Activated CD8-positive, alpha-beta memory T cell treated with anti-CD3 and anti-CD28 coated beads, Interleukin-2, amount 50 U/mL, for 4 hours (primary cell): ENCODE data around the gene SOWAHB.

Experiments
- DNase-seq: peaks from one replicate; pipeline ENCODE4 v3.0.0-alpha.2; 2020

The SOWAHB gene, protein sequence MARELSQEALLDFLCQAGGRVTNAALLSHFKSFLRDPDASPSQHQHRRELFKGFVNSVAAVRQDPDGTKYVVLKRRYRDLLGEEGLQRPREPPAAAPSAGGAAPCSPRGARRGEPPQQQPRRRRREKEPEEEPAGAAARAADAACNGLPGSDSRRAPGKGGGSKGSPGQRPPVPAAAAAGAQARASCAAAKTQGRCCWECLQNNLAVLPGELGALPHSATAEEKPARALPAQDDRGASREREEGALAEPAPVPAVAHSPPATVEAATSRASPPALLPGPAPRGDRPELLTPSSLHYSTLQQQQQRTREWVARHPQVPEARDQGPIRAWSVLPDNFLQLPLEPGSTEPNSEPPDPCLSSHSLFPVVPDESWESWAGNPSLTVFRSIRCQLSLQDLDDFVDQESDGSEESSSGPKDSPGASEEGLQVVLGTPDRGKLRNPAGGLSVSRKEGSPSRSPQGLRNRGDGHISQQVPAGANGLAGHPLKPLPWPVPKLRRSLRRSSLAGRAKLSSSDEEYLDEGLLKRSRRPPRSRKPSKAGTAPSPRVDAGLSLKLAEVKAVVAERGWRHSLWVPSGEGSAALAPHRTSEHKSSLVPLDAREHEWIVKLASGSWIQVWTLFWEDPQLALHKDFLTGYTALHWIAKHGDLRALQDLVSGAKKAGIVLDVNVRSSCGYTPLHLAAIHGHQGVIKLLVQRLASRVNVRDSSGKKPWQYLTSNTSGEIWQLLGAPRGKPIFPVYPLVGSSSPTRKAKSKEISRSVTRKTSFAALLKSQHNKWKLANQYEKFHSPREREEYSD

DNA sequence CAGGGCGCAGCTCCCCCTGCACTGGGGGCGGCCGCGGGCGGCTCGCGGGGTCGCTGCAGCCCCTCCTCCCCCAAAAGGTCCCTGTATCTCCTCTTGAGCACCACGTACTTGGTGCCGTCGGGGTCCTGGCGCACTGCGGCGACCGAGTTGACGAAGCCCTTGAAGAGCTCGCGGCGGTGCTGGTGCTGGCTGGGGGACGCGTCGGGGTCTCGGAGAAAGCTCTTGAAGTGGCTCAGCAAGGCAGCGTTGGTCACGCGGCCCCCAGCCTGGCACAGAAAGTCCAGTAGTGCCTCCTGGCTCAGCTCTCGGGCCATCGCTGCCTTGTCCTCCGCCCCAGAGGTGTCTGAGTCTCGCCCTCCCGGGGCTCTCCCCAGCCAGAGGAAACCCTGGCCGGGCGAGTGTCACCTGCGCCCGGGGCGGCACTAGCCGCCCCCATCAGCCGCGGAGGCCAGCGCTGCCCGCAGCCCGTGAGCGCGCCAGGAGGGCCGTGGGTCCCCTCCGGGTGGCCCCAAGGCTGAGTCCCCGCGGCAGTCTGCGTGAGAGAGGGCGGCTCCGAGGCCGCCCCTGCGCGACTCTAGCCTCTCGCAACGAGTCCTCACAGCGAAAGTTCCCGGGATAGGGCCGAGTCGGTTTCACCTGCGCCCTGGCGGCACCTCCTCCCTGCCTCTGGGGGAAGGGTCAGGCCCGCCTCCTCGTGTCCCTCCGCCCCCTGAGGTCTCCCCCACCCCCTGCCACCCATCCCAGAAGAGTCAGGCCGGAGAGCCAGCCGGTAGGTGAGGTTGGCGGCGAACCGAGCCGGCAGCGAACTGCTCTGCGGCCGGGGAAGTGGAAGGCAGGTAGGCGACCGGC lies at the start of gene SOWAHB:
TSS of gene SOWAHB (minus strand) at position 609 of the 849 bp plus-strand sequence. CDS start at position 314, 295 bp downstream.
- DNase-seq: peak; percentile 42

DNA sequence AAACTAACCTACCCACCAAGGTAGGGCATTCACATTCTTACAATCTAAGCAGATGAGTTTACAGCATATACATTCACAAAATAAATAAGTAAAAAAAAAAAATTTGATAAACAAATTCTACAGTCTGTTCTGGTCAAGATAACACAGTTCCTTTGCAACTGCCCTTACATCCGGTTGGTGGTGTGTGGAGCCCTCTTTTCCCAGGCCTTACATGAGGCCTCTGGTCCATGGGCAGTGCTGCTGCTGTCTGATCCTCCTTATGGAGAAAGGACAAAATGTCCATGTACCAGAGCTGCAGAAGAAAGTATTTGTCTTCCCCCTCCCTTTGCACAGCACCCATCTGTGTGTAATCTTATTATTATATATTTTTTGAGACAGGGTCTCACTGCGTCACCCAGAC lies 49.4 kb upstream of the SOWAHB start:
- DNase-seq: no peak

DNA sequence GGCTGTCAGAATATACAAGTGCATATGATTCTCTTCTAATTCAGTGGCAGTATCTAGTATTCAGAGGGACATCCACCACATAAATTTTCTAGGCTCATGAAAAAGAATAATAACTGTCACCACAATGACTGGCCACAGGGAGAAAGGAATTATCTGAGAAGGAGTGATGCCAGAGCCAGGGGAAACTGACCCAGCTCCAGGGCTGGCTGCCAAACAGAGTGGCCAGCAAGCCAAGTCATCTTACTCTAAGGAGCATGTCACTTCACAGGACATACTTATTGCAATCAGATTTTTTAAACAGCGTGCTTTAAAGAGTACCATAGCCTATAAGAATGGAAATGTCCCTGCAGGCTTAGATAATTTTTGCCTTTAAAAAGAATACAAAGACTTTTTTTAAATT lies 45.8 kb upstream of the SOWAHB start:
- DNase-seq: no peak

DNA sequence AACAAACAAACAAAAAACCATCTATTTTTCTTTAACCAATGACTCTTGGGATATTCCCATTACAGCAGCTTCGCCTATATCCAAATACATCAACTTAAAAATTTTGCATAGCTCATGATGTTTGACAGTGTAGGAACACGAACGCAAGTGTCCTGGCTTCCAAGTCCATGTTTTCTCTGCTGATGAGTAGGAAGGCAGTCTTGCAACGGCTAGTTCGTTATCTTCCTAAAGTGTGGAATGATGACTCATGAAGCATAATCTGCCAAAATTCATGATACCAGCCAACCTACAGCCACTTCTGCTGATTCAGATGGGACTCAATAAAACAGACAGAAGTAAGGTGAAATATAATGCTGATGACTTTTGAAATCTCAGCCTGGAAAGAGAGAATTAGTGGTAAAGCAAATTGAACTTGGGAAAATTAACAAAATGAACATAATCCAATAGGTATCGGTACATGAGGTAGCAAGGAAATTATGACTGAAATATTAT lies 45.2 kb upstream of the SOWAHB start:
- no peak for DNase-seq

DNA sequence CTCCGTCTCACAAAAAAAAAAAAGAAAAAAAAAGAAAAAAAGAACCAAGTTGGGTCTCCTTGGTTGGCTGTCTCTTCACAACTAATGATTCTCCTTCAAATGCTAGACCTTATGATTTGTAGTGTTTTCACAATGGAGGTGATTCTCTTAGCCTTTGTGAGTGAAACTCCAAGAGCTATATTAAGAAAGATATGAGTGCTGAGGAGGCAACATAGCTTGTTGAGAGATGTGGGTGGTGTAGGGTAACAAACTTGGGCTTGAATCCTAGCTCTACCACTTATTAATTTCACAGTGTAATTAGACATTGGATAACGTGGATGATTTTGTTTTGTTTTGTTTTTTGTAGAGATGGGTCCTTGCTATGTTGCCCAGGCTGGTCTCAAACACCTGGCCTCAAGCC lies 41.2 kb upstream of the SOWAHB start:
- DNase-seq: no peak

DNA sequence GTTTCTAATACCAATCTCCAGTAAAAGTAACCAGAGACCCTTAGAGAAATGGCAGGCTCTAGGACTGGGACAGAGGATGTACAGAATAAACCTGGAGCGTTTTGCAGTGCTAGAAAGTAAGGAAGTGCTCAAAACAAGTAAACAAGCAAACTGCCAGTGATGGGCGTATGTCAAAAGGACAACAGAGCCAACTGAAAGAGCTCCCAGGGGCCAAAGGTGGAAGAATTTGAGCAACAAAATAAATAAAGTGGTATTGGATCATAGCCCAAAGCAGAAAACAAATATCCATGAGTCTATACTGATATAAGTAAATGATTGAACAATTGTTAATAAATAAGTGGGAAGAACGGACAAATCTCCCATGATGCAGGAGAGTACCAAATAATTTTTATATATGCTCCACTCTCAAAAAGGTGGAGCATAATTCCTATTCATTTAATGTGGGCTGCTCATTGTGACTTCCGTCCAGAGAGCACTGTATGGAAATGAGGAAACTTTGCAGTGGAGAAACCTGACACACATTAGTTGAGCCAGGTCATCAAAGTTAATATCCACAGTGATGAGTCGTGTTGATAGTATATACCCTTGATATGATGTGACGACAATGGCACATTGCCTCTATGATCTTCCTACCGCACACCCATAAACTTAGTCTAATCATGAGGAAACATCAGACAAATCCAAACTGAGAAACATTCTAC lies 33.8 kb upstream of the SOWAHB start:
- no peak for DNase-seq

DNA sequence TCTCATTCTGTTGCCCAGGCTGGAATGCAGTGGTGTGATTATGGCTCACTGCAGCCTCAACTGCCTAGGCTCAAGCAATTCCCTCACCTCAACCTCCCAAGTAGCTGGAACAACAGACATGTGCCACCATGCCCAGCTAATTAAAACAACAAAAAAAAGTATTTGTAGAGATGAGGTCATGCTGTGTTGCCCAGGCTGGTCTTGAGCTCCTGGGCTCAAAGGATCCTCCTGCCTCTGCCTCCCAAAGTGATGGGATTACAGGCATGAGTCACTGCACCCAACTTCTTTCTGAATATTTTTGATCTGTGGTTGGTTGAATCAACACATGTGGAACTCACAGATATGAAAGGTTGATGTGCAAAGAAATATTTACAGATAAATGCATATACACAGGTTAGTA lies 33.1 kb upstream of the SOWAHB start:
- DNase-seq: no peak

DNA sequence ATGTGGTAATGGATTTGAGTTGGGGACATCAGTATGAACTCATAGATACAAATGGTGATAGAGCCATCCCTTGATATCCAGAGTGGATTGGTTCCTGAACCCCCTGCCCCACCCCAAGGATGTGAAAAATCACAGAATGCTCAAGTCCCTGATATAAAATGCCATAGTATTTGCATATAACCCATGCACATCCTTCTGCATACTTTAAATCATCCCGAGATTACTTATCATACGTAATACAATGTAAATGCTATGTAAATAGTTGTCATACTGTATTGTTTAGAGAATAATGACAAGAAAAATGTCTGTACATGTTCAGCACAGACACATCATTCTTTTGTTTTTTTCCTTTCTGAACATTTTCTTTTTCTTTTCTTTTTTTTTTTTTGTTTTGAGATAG lies 32.7 kb upstream of the SOWAHB start:
- DNase-seq: no peak

DNA sequence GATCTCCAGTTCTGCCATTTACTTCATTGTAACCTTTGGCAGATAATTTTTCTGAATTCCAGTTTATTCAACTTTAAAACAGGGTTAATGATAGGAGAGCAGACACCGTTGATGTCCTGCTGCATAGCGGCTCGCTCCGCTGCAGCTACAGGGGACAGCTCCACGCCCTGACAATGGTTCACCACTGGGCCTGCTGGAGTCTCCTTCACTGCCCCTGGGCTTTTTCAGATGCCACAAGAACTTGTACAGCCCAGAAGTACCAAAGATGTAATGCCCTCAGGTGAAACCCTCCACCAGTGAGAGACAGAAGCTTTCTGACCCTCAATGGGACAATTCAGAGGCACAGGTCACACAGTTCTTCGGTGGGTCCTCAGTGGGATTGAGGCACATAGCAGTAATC lies 28.9 kb upstream of the SOWAHB start:
- DNase-seq: no peak

DNA sequence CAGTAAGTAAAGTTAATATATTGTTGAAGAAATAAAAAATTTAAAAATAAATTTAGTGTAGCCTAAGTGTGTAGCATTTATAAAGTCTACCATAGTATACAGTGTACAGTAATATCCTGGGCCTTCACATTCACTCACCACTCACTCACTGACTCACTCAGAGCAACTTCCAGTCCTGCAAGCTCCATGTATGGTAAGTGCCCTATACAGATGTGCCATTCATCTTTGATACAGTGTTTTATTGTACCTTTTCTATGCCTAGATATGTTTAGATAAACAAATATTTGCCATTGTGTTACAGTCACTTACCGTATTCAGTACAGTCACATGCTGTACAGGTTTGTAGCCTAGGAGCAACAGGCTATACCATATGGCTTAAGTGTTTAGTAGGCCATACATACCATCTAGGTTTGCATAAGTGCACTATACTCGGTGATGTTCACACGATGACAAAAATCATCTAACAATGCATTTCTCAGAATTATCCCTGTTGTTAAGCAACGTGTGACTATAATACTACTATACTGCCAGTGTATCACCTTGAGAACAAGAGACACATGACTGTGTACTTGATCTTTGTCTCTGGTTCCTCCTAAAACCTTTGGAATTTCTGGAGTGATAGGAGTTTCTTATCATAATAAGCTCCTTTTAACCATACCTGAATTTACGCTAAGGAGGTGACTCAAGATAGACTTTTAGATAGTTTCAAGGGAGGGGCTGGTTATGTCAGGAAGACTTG lies 25.8 kb upstream of the SOWAHB start:
- DNase-seq: no peak

DNA sequence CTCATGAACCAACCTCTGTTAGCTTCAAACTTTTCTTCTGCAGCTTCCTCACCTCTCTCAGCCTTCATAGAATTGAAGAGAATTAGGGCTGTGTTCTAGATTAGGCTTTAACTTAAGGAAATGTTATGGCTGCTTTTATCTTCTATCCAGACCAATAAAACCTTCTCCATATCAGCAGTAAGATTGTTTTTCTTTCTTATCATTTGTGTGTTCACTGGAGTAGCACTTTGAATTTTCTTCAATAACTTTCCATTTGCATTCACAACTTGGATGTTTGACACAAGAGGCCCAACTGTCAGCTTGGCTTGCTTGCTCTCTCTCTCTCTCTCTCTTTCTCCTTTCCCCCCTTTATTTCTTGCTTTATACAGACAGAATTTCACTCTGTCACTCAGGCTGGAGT lies 22.8 kb upstream of the SOWAHB start:
- DNase-seq: no peak

DNA sequence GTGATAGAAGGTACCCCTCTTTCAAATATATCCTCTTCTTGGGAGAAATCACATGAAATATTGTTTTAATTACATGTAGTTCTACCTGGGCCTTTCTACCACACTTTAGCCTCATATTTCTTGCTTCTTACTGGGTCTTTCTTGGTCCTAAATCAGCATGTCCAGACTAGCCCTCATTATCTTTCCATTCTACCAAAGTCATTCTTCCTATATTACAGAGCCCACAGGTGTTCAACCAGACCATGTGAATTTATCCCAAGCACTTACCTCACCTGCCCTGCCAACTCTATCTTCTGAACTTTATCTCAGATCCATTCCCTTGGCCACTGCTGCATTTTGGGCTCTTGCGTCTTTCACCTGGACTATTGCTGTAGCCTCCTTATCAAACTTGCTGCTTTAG lies 11.8 kb upstream of the SOWAHB start:
- DNase-seq: no peak

DNA sequence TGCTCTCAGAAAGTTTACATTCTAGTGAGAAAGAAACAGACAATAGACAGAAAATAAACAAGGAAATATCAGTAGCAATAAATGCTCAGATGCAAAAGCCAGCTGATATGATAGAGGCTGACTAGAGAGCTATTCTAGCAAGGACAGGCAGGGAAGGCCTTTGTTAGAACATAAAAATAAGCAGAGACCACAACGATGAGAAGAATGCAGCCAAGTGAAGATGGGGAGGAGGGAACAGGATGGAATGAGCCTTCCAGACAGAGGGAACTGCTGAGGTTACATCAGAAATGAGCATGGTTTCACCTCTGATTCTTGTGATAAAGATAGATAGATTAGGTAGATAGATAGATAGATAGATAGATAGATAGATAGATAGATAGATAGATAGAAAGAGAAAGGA lies 7.6 kb upstream of the SOWAHB start:
- no peak for DNase-seq

DNA sequence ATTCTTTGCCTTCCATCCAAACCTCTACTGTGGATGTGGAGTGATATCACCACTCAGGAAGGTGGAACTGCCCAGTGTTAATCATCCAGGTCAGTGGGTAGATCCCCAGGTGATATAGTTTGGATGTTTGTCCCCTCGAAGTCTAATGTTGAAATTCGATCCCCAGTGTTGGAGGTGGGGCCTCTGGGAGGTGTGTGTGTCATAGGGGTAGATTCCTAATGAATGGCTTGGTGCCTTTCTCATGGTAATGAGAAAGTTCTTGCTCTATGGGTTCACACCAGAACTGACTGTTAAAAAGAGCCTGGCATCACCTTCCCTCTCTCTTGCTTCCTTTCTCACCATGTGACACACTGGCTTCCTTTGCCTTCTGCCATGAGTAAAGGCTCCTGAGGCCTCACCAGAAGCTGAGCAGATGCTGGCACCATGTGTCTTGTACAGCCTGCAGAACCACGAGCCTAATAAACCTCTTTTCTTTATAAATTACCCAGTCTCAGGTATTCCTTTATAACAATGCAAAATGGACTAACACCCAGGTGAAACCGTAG lies 6.8 kb upstream of the SOWAHB start:
- no peak for DNase-seq

DNA sequence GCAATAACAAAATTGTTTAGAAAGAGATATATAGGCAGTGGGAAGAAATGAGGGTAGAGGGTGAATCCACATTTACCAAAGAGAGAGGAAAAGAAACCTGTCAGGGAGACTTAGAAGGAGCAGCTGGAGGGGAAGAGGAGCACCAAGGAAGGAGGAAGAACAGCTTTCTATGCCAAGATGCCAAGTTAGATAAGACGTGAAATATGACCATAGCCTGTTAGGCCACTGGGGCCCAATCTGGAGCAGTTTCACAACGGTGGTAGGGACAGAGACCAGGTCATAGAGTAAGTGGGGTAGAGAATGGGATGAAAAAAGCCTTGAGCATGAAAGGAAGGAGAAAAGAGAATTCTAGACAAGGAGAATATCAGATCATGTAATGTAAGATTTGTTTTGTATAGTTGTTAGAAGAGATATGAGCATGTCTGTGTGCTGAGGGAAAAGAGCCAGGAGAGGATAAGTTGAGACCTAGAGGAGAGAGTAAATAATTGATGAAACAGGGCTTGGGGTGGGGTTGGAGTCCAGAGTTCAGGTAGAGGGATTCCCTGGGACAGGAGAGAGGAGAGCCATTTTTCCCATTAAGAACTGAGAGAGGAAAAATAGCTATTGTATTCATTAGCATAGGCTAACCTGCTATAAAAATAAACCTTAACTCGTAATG lies 4.4 kb upstream of the SOWAHB start:
- no peak for DNase-seq

DNA sequence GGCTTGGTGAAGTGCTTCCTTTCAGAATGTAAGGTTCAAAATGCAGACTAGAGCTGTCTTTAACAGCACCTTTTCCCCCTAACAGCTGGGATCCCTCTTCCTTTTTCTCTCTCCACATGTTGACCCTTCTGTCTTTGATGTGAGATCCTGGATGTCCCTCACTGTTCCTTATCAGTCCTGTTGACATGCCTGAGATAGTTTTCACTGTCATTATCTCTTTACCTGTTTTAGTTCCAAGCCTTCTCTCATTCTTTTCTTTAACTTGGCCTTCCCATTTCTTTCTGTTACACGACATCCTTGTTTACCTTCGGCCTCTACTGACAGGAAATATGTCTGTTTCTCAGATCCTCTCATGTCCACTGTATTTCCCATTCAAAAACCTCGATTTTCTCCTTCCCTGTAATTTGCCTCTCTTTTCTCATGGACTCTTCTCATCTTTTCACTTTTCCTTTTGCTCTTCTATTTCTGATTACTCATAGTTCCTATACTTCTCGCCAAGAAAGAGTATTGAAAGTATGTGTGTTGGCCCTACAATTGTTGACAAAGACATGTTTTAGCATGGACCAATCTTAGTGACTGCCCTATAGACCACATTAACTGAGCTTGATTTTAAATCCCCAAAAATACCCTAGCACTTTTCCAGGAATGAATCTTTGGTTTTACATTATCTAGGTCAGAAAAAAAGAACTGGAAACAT lies 1.2 kb upstream of the SOWAHB start:
- no peak for DNase-seq

DNA sequence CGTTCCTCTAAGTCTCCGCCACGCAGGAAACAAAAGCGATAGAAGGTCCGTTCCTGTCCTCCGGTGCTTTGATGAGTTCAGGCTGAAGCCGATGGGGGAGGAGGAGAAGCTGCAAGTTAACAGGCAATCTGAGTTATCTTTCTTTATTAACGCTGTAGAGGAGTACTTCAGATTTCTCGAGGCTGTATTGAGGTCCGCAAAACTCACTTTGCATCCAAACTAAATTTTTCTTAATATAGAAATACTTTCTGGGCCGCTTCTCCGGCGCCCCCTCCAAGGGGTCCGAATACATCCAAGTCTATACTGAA lies 395 bp upstream of the SOWAHB start:
- DNase-seq: no peak

DNA sequence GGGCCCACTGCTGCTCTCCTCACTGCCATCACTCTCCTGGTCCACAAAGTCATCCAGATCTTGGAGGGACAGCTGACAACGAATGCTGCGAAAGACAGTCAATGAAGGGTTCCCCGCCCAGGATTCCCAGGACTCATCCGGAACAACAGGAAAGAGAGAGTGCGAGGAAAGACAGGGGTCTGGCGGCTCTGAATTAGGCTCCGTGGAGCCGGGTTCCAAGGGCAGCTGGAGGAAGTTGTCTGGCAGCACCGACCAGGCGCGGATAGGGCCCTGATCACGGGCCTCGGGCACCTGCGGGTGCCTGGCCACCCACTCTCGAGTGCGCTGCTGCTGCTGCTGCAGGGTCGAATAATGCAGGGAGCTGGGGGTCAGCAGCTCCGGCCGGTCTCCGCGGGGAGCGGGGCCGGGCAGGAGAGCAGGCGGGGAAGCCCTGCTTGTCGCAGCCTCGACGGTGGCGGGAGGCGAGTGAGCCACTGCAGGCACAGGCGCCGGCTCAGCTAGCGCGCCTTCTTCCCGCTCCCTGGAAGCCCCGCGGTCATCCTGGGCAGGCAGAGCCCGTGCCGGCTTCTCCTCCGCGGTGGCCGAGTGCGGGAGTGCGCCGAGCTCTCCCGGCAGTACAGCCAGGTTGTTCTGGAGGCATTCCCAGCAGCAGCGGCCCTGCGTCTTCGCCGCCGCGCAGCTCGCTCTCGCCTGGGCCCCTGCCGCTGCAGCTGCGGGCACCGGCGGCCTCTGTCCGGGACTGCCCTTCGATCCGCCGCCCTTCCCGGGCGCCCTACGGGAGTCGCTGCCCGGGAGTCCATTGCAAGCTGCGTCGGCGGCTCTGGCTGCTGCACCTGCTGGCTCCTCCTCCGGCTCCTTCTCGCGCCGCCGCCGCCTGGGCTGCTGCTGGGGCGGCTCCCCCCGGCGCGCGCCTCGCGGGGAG lies 1.1 kb downstream of the SOWAHB start:
- DNase-seq: peak; percentile 39

DNA sequence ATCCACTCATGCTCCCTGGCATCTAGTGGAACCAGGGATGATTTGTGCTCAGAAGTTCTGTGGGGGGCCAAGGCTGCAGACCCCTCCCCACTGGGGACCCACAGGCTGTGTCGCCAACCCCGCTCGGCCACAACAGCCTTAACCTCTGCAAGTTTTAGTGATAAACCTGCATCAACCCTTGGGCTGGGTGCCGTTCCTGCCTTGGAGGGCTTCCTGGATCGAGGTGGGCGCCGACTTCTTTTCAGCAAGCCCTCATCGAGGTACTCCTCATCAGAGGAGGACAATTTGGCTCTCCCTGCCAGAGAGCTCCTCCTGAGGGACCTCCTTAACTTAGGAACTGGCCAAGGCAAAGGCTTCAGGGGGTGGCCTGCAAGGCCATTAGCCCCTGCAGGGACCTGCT lies 1.9 kb downstream of the SOWAHB start:
- DNase-seq: no peak
